VCaP (cell line): ENCODE measurements around the gene SHISAL1.

Source experiments
- H3K27ac ChIP-seq: fragments of 450-650 bp; 2 replicates; pipeline ENCODE4 v1.5.1; 2017
- TF ChIP-seq, protein P1 (sequence below): fragments of 450-650 bp; conservative IDR thresholded peaks from 2 replicates; pipeline ENCODE4 v1.5.1; 2017; ENCODE audit warnings: mild to moderate bottlenecking, moderate library complexity

The SHISAL1 gene

DNA sequence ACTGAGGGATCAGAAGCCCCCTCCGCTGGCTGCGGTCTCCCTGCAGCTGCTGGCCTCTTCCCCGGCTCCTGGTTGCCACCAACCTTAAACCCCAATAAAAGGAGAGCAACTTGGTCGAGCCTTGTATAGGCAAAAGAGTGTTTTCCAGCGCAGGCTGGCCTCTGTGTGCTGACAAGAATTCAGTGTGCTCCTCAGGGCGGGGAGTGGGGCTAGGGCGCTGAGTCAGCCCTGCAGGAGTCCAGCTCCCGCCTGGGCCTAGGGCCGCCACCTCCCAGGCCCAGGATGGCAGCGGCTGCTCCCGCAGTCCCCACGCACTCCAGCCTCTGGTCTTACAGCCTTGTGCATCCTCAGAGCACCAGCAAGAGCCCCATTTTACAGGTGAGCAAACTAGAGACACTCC is at the start of gene SHISAL1:
TSS of gene SHISAL1 (minus strand) at position 186 of the 400 bp plus-strand sequence. CDS start 12,006 bp downstream, outside the sequence.
- TF ChIP-seq, protein P1, sequence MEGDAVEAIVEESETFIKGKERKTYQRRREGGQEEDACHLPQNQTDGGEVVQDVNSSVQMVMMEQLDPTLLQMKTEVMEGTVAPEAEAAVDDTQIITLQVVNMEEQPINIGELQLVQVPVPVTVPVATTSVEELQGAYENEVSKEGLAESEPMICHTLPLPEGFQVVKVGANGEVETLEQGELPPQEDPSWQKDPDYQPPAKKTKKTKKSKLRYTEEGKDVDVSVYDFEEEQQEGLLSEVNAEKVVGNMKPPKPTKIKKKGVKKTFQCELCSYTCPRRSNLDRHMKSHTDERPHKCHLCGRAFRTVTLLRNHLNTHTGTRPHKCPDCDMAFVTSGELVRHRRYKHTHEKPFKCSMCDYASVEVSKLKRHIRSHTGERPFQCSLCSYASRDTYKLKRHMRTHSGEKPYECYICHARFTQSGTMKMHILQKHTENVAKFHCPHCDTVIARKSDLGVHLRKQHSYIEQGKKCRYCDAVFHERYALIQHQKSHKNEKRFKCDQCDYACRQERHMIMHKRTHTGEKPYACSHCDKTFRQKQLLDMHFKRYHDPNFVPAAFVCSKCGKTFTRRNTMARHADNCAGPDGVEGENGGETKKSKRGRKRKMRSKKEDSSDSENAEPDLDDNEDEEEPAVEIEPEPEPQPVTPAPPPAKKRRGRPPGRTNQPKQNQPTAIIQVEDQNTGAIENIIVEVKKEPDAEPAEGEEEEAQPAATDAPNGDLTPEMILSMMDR: no peak
- H3K27ac ChIP-seq: no peak within 1 kb of the TSS

- no peak overlapping the region for H3K27ac ChIP-seq
- TF ChIP-seq, protein P1: no peak
Observed at GRCh38 chr22:44361391-44362126, 48.8 kb upstream of the SHISAL1 start.

- no peak overlapping the region for H3K27ac ChIP-seq
Observed at GRCh38 chr22:44360668-44361381, 48.1 kb upstream of the SHISAL1 start.

GRCh38 chr22:44360306-44360667 is 47.5 kb upstream of the SHISAL1 start:
- TF ChIP-seq, protein P1: no peak
- no peak overlapping the region for H3K27ac ChIP-seq

More at GRCh38 chr22:44360668-44361381, 48.1 kb upstream of the SHISAL1 start:
- TF ChIP-seq, protein P1: no peak

DNA sequence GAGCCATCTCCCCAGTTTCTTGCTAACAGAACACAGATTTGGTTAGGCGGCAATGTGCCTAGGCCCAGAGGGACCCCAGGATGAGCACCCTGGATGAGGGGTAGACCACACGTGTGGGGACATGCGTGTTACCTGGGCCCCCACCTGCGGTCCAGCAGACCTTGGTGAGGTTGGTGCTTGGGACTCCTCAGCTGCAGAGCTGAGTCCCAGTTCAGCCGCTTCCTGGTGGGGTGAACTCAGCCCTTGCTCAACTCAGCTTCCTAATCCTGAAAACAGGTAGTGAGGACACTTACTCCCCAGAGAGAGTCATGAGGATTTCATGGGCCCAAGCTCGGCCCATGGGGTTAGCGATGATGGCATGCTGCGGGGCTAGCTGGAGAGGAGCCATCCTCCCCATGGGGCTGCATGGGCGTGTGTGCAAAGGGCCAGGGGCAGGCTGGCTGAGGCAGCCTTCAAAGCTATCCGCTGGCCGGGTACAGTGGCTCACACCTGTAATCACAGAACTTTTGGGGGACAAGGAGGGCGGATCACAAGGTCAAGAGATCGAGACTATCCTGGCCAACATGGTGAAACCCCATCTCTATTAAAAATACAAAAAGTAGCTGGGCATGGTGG is 46.9 kb upstream of the SHISAL1 start:
- TF ChIP-seq, protein P1: no peak
- H3K27ac ChIP-seq: no peak overlapping the region

GRCh38 chr22:44358709-44359440 is 46.1 kb upstream of the SHISAL1 start:
- H3K27ac ChIP-seq: no peak overlapping the region
- TF ChIP-seq, protein P1: no peak
